ENCODE data around the gene LRPAP1. TPM values are rescaled to one million over a fixed set of nuclear protein-coding genes. Genes with fewer than 3 reads are reported as not detected.

The LRPAP1 gene
- total and polyA plus RNA-seq, 9 donors: 74.3 to 179 (median 135) TPM

- no peak for DNase-seq
- Histone ChIP-seq H3K4me1 (ENCODE audit: insufficient read depth) (no peaks in the 10 kb centered on the region), H3K27me3 (no peaks in the 10 kb centered on the region), H3K36me3 (no peaks in the 10 kb centered on the region), H3K27ac (no peak overlapping the region), H3K4me3 (no peak overlapping the region), H3K9me3 (no peaks in the 10 kb centered on the region)
- 74 to 78% (median 78%) methylated on average over 15 of the region's 15 CpGs for WGBS, 3 donors
- TF ChIP-seq POLR2A (IDR thresholded peaks at IDR 0.05): no peak
- TF ChIP-seq, protein P1, sequence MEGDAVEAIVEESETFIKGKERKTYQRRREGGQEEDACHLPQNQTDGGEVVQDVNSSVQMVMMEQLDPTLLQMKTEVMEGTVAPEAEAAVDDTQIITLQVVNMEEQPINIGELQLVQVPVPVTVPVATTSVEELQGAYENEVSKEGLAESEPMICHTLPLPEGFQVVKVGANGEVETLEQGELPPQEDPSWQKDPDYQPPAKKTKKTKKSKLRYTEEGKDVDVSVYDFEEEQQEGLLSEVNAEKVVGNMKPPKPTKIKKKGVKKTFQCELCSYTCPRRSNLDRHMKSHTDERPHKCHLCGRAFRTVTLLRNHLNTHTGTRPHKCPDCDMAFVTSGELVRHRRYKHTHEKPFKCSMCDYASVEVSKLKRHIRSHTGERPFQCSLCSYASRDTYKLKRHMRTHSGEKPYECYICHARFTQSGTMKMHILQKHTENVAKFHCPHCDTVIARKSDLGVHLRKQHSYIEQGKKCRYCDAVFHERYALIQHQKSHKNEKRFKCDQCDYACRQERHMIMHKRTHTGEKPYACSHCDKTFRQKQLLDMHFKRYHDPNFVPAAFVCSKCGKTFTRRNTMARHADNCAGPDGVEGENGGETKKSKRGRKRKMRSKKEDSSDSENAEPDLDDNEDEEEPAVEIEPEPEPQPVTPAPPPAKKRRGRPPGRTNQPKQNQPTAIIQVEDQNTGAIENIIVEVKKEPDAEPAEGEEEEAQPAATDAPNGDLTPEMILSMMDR (IDR thresholded peaks at IDR 0.05): no peak
- TF ChIP-seq EP300 (IDR thresholded peaks at IDR 0.05): no peak
- intact Hi-C loops (cut with DNase I): no loop called here
Observed at GRCh38 chr4:3475041-3475712, 57.0 kb downstream of the LRPAP1 start.

GRCh38 chr4:3473996-3474765, 58.0 kb downstream of the LRPAP1 start:
- DNase-seq: no peak
- intact Hi-C loops (cut with DNase I): no loop called here
- Histone ChIP-seq H3K9me3 (no peaks in the 10 kb centered on the region), H3K4me3 (no peak overlapping the region), H3K4me1 (ENCODE audit: insufficient read depth) (no peaks in the 10 kb centered on the region), H3K27ac (no peak overlapping the region), H3K27me3 (no peaks in the 10 kb centered on the region), H3K36me3 (no peaks in the 10 kb centered on the region)
- TF ChIP-seq, protein P1 (IDR thresholded peaks at IDR 0.05): no peak
- no peak for TF ChIP-seq POLR2A (IDR thresholded peaks at IDR 0.05)
- TF ChIP-seq EP300 (IDR thresholded peaks at IDR 0.05): no peak
- WGBS, 3 donors: 79 to 81% (median 80%) methylated on average over 13 of the region's 13 CpGs

DNA sequence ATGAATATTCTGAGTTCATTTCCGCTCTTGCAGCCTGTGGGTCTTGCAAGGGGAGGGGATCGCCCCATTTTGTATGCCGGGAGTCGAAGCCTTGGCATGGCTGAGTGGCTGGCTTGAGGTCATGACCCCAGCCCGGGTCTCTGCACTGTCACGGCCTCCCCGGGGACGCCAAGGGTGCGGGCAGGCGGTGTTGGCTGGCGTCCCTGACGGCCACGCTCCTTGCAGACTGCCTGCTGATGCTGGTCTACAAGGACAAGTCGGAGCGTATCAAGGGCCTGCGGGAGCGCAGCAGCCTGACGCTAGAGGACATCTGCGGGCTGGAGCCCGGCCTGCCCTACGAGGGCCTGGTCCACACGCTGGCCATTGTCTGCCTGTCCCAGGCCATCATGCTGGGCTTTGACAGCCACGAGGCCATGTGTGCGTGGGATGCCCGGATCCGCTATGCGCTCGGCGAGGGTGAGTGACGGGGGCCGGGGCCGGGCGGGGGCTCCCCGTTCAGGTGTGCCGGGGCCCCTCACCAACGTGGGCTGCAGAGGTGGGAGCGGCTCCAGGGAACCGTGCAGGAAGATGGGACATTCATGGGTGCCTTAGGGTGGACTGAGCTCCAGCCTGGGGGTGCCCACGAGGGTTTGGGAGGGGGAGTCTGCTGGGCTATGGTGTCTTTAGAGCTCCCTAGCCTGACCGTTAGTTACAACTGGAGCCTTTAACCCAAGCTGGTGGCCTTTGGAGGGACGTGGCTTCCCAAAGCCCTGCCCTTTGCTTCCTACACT, 58.9 kb downstream of the LRPAP1 start:
- no peak overlapping the region for H3K4me3 ChIP-seq
- H3K36me3 ChIP-seq: no peaks in the 10 kb centered on the region
- H3K4me1 ChIP-seq (ENCODE audit: insufficient read depth): no peaks in the 10 kb centered on the region
- DNase-seq: no peak
- no peak overlapping the region for H3K27ac ChIP-seq
- no peaks in the 10 kb centered on the region for H3K27me3 ChIP-seq
- no peaks in the 10 kb centered on the region for H3K9me3 ChIP-seq
- intact Hi-C loops (cut with DNase I): no loop called here
- WGBS, 3 donors: 80 to 87% (median 84%) methylated on average over 32 to 41 of the region's 41 CpGs
- TF ChIP-seq, protein P1 (IDR thresholded peaks at IDR 0.05): no peak
- TF ChIP-seq EP300 (IDR thresholded peaks at IDR 0.05) (no peak), POLR2A (IDR thresholded peaks at IDR 0.05) (no peak)

- Histone ChIP-seq H3K36me3 (no peaks in the 10 kb centered on the region), H3K4me3 (no peak overlapping the region), H3K4me1 (ENCODE audit: insufficient read depth) (no peaks in the 10 kb centered on the region), H3K27ac (no peak overlapping the region), H3K9me3 (no peaks in the 10 kb centered on the region), H3K27me3 (no peaks in the 10 kb centered on the region)
- intact Hi-C loops (cut with DNase I): no loop called here
- DNase-seq: no peak
- WGBS, 3 donors: 91% methylated on average over 27 of the region's 27 CpGs
- TF ChIP-seq EP300 (IDR thresholded peaks at IDR 0.05) (no peak), POLR2A (IDR thresholded peaks at IDR 0.05) (no peak)
- TF ChIP-seq, protein P1 (IDR thresholded peaks at IDR 0.05): no peak
Observed at GRCh38 chr4:3472411-3473141, 59.6 kb downstream of the LRPAP1 start.

Data from ovary (tissue), 9 donors.